NOMO-1 treated with dmso at 0.1 percent for 144 hours (cell line): ENCODE results near the gene C1QTNF8.

Experiments
- DNase-seq: peaks from one replicate; lab custom pipeline; 2025; ENCODE audit not compliant: unreplicated experiment; lab: John Stamatoyannopoulos, UW

The C1QTNF8 gene

DNA sequence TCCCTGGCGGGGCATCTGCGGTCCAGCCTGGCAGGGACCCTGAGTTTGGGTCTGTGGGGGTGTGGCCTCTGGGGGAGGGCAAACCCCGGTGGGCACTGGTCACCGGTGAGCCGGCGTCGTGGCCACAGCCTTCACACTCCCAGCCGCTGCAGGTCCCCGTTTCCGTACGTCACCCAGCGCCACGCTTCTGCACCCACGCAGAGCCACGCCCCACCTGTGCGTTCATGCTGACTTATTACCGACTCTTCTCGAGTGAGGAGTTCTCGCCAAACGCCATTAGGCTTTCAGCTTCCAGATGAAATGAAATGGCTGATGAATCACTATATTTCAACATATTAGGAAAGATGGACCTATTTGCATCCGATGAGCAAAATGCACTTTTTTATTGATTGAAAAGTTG lies 32.3 kb downstream of the C1QTNF8 start:
- DNase-seq, result no peak

DNA sequence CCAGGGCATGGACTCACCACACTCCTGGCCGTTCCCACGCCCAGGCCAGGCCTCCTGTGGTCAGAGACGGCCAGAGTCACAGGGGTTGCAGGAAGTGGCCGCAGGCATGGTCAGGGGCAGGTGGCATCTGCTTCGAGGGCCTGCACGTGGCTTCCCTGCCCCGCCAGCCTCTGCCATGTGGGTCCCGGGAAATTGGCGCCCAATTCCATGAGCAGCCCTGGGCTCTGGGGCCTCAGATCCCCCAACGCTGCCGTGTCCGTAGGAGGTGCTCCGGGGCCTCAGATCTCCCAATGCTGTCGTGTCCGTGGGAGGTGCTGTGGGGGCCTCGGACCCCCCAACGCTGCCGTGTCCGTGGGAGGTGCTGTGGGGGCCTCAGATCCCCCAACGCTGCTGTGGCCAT lies 33.1 kb downstream of the C1QTNF8 start:
- no peak for DNase-seq

DNA sequence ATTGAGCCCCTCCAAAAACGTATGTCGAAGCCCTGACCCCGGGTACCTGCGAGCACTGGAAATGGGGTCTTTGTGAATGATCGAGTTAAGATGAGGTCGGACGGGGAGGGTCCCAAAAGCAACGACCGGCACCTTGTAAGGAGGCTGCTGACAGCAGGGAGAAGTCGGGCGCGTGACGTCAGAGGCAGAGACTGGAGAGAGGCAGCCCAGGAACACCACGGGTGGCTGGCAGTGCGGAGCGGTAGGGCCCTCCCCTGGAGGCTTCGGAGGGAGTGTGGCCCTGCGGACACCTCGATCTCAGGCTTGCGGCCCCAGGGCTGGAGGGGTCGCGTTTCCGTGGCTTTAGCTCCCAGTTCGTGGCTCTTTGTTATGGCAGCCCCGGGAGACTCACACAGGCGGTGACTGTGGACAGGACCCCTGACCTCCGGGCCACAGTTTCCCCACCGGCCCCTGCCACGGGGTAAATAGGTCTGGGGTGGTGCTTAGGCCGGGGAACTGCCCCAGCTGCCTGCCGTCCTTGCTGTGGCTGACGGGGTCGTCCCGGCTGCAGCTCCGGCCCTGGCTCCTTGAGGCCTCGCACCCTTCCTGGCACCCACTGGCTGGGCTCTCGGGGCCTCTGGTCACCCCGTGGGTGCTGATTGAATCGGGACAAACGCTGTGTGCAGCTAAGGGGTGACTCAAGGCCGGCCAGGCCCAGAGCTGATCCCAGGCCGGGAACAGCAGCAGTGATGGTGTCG lies 34.1 kb downstream of the C1QTNF8 start:
- DNase-seq, result no peak

DNA sequence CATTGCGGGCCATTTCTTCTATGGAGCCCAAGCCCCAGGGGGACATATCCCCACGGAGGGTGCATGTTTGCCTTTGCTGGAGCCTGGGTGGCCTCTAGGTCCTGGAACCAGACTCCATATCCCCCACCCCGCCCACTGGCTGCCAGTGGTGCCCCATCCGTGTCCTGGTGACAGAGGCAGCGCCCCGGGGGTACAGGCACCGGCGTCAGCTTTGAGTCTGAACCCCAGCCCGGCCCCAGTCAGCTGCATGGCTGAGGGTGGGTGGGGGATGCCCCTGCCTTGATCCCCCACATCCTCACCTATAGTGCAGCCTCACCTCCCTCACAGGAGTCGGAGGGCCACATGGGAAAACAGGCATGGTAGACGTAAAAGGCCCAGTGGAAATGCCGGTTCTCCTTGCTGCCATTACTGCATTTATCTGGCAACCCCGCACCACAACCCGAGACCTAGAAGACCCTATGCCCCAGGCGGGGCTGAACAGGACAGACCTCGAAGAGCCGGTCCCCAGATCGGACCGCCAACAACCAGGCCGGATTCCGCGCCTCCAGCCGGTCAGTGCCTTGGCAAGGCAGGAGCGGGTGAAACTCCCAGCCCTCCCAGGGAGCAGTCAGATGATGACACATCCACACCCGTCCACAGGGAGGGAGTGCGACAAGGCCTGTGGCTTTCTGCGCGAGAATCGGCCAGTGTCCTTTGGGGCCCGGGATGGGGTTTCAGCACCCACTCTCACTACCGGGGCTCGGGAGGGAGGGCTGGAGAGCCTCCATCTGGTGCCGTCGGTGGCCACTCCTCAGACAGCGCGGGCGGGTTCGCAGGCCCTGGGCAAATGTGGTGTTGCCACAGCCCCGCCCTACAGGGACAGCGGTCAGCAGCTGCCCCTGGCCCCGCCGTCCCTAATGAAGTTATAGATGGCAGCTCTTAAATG lies 35.4 kb downstream of the C1QTNF8 start:
- no peak for DNase-seq

DNA sequence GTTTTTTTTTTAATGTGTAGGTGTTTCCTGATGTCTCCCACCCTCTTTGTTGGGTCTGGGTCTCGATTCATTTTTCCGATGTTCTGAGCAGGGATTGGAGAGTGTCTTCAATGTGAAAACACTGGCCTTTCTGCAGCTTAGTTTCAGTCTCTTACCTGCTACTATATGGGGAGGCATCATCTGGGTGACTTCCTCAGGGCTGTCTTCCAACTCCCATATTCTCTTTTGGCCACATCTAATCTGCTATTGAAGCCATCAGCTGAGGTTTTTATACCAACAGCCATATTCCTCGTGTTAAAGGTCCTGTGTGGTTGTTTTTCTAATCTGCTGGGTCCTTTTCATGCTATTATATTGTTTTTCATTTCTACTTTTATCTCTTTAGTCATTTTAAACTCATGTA lies 36.7 kb downstream of the C1QTNF8 start:
- DNase-seq, result no peak

DNA sequence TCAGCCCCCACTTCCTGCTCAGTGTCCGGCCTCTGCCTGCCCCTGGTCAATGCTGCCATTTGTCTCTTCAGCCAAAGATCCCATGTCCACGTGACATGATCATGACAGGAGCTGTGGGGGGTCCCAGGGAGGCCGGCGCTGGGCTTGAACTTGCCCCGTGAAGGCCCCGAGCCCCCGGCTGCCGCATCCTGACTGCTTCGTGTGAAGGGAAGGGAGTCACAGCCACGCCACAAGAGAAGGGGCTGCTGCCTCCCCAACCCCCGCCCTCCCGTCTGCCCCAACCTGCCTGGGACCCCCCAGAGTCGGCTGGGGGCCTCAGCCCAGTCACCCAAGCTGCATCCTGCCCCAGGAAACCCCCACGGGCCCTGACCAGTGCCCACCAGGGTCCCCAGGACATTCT lies 37.8 kb downstream of the C1QTNF8 start:
- DNase-seq, result no peak

DNA sequence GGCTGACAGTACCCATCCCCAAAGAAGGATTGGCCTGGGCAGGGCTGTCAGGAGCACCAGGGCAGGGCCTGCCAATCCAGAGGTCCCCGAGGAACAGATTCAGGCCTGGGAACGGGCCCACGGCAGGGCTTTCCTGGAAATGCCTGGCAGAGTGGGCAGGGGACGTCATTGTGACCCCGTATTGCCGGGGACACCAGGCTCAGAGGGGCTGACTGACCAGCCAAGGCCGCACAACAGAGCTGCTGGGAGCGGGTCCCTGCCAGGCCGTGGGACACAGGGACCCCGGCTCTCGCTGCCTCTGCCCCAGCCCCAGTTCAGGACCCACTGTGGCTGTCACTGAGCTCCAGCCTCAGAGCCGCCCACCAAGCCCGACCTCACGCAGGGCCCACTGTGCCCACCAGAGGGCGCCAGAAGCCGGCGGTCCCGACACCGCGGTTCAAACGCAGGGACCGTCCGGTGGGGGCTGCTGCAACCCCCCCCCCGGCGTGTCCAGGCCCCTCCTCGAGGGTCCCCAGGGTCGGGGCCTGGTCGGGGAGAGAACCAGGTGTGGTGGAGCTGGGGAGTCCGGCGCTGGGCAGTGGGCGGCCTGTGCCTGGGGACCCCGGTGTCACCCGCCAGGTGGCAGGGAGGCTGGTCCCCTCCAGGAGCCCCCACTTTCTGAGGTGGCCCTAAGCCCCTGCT lies 38.7 kb downstream of the C1QTNF8 start:
- no peak for DNase-seq

DNA sequence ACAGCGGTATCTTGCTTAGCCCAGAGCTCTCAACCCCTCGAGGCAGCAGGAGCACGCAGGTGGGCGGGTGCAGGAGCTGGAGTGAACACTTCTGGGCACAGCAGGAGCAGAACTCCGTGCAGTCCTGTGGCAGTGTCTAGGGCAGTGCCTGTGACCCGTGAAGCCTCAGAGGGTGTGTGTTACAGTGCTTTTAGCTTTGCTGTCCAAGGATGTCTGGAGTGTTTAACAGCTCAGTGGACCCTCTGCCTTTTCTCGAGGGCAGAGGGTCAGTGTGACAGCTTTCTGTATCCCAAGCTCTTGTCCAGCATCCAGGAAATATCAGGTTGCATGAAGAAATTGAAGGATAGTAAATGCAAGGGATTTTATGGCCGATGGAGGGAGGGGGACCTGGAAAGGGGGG lies 39.8 kb downstream of the C1QTNF8 start:
- no peak for DNase-seq

DNA sequence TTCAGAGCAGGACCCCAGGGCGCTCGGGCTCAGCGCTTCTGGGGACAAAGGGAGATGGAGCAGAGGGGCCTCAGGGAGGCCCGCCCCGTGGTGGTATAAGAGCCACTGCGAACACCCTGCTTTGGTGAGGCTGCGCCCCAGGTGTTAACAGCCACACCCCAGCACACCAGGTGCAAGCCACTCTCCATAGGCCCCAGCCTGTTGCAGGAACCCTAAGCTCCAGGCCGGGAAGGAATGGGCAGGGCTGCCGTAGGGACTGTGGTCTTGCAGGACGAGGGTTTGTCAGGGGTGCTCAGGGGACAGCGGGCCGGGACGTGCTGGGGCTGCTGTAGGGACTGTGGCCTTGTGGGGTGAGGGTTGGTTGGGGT lies 40.5 kb downstream of the C1QTNF8 start:
- no peak for DNase-seq

DNA sequence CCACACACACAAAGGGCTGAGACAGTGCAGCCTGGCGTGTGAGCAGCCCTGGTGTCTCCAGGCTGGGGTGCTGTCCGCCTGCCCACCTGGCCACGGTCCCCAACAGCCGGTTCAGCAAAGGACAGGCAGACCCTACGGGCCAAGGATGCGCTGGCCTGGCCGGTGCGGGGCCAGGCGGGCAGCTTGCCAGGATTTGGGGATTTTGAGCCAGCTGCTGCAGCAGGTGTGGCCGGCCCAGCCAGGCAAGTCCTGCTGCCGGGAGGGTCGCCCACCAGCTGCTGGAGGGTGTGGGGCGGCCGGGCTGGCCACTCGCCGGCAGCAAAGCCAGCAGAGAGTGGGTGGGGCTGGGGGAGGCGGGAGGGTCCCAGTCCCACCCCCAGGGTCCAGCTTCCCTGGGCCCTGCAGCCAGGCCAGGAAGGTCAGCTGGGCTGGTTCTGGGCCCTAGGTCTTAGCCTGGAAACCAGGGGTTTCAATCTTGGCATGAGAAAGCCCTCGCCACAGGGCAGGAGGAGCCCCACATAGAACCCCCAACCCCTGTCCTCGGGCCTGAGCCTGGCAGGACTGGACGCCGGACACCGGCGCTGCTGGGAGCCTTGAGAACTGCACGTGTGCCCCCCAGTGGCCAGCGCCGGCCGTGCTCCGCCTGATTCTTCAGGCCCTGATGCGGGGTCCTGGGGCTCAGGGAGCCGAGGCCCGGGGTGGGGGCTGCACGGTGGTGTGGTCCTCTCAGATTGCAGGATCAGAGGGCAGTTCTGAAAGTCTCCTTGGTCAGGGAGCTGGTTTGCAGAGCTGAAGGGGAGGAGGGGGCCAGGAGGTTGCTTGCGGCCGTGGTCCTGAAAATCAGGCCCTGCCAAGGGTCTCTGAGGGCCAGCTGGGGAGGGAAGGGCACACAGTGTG lies 41.1 kb downstream of the C1QTNF8 start:
- DNase-seq, result no peak

DNA sequence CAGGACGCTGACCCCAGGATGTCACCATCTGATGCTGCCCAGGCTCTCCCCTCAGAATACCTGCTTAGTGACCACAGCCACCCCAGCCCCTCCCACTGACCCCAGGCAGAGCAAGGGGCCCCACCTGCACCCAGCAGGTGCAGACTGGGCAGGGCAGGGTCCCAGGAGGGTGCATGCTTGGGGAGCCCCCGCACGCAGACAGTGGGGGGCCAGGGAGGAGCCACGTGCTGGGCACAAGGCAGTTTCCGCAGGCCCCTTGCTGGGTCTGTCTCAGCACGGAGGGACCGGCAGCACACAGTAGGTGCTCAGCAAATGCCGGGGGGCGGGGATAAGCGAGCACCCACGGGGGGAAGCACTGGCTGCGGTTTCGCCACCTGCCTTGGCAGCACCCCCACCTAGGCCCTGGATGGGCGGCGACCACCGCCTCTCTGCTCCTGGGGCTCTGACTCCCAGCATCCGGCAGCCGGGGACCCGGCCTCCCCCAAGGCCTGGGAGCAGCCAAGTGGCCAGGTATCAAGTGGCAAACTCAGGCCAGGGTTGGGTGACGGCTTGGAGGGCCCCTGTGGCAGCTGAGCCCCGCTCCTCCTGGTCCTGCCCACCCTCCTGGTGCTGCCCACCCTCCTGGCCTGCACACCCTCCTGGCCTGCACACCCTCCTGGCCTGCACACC lies 42.2 kb downstream of the C1QTNF8 start:
- DNase-seq, result no peak

DNA sequence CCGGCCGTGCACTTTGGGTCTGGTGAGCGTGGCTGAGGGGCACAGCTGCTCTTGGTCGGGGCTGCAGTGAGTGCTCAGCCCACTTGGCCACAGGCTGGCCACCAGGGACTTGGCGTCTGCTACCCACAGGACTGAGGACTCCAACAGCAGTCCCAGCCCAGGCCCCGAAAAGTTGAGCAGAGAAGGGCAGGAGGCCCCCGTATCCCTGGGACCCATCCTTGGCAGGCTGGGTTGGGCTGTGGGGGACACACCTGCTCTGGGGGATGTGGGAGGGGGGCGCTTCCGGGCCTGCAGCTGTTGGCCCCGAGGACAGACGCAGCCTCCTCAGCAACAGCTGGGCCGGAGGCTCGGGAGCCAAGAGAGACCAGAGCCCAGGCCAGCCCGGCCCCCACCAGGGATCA lies 42.9 kb downstream of the C1QTNF8 start:
- no peak for DNase-seq

DNA sequence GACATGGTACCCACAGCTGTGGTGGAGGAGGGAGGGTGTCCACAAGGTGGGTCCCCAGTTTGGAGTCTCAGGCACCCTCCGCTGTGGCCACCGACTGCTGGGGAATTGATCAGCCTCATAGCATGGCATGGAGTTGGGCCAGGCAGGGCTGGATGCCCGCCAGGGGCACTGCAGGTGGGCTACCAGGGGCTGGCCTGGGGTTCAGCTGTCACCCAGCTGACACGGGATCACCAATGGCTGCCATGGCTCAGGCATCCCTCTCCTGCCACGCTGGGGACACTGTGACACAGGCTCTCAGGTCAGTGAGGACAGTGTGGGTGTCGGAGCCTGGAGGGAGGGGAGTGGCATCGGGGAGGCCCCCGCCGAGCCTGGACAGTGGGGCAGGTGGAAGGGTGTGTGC lies 43.3 kb downstream of the C1QTNF8 start:
- no peak for DNase-seq

DNA sequence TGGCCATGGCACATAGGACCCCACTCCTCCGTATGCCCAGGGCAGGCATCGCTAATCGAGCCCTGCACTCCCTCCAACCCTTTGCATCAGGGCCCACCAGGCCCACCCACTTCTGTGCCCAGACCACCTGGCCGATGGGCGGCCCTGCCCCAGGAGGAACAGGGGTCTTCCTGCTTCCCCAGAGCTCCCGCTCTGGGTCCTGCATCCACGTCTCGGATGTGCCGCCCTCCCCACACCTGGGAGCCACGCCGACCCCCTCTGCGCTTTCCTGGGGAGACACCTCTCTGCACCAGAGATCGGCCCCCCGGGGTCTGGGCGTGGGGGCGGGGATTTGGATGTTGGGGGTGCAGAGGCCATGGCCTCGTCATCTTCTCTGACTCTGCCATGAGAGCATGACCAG lies 44.6 kb downstream of the C1QTNF8 start:
- no peak for DNase-seq

DNA sequence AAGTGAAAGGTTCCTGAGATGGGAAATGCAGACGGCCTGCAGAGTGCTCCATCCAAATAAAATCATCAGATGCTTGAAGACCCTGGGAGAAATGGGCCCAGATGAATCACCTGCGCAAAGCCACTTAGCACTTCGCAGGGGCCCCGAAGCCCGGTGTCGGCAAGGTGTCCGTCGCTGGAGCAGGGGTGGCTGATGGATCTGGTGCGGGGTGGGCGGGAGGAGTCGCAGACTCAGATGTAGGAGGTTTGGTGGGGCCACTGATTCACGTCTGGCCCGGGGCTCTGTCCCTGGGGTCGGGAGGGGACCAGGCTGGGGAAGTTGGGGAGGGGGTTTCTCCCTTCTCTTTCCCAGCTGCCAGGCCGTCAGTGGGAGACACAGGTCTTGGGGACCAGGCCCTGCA lies 45.1 kb downstream of the C1QTNF8 start:
- no peak for DNase-seq

DNA sequence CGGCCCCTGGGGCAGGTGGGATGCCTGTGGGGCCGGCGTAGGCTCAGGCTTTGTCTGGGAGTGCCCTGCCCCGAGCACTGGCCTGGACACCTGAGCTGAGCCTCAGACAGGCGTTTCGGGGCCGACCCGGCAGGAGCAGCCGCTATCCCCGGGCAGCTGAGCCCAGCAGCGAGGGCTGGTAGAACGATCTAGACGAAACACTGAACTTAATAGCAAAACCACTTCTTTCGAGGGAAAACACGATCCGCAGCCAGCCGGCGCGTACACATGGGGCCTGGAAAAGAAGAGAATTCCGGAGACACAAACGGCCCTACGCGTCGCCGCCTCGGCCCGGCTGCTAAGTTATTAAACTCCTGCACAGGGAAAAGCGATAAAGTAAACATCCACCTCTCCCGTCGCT lies 45.5 kb downstream of the C1QTNF8 start:
- no peak for DNase-seq

DNA sequence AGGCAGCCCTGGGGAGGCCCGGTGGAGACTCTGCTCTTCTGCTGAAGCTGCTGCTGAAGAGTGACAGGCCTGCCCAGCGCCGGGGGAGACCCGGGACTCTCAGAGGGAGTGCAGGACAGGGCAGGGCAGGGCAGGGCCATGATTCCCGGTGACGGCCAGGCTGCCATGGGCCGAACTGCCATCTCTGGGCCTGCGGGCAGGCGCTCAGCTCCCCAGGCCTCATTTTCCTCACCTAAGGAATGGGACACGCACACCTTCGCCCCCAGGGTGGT lies 46.1 kb downstream of the C1QTNF8 start:
- no peak for DNase-seq

DNA sequence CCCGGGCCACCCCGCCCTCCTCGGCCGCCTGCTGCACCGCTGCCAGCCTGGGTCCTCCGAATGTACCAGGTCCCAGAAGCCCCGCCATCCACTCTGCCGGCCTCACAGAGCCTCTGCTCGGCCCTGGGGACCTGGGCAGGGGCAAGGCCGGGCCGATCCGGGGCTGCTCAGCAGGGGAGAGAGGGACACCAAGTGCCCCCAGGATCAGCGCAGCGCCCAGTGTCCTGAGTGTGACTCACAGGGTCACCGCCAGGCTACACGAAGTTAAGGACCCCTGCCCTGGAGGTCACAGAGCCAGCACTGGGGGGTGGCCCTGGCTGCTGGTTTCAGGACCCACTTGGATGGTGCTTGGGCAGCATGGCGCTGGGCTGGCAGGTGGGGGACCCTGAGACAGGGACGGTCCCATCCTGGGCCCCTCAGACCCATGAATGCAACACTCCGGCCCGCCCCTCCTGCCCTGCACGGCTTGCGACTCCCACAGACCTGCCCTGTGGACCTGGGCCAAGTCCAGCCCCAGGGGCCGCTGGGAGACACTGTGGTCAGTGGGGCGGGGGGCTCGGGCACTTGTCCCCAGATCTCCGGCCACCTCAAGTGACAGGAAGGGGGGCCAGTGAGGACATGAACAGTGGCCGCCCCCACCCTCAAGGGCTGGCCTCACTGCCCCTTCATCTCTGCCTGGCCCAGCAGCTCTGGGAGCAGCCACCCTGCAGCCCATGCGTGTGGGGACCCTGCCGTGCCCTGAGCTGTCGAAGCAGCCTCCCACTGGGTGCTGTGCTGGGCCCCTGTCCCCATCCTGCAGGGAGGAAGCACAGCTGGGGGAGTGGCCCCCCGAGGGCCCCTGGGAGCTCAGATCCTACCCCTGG lies 46.7 kb downstream of the C1QTNF8 start:
- DNase-seq, result no peak

DNA sequence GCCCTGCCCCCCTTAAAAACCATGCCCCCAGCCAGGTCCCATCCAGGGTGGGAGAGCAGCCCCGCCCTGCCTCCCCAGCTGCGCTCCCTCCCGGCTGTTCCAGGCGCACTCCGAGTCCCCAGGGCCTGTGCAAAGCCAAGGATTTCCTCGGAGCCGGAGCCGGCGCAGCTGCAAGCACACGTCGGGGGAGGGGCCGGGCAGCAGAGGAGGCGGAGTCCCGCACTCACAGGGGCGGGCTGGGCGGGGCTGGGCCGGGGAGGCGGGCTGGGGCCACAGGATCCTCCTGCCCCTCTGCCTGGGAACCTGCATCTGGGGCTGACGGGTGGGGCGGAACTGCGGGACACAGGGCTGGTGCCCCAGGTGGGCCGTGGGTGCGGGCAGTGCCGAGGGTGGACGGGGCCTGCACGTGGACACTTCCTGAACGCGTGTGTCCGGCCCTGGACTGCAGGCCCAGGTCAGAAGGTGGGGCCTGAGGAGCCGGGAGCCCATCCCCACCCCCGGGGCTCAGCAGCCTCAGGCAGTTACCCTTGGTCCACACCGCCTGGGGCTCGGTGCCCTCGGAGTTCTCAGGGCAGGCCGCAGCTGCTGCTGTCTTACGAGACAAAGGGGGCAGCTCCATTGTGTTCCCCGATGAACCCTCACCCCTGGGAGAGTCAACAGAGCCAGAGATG lies 47.5 kb downstream of the C1QTNF8 start:
- no peak for DNase-seq
